ENCODE data around the gene ZC3H12A. TPM values are rescaled to one million over a fixed set of nuclear protein-coding genes. Genes with fewer than 3 reads are reported as not detected.

Gene ZC3H12A
- total RNA-seq, 2 donors from 2014 or later = 33.5 to 46.1 TPM

GRCh38 chr1:37465593-37466517 is 8.5 kb upstream of the ZC3H12A start:
- Mint-ChIP-seq H3K9me3 (no peaks in the 10 kb centered on the region), H3K27me3 (ENCODE audit: low read depth) (no peaks in the 10 kb centered on the region), H3K27ac (no peak overlapping the region), H3K4me1 (ENCODE audit: low read depth) (peaks cover 15% of the 10 kb centered on the region), H3K36me3 (ENCODE audit: insufficient read depth in 2 of 2) (no peaks in the 10 kb centered on the region), H3K4me3 (no peak overlapping the region)
- DNase-seq (no peak), ATAC-seq (replicated peaks in 1 of 2) (peak in 1 of 2 donors; percentile 70)

GRCh38 chr1:37468037-37468436 is 6.3 kb upstream of the ZC3H12A start:
- Mint-ChIP-seq H3K9me3 (no peaks in the 10 kb centered on the region), H3K36me3 (ENCODE audit: insufficient read depth in 2 of 2) (no peaks in the 10 kb centered on the region), H3K4me3 (no peak overlapping the region), H3K4me1 (ENCODE audit: low read depth) (peaks cover 35% of the 10 kb centered on the region), H3K27me3 (ENCODE audit: low read depth) (no peaks in the 10 kb centered on the region), H3K27ac (no peak overlapping the region)
- ATAC-seq (replicated peaks in 1 of 2) (no peak), DNase-seq (no peak)

- no peak for ATAC-seq (replicated peaks in 1 of 2)
- no peak overlapping the region for H3K27ac Mint-ChIP-seq
- no peaks in the 10 kb centered on the region for H3K9me3 Mint-ChIP-seq
These were observed 5.0 kb upstream of the ZC3H12A start for GRCh38 chr1:37469386-37469785.

GRCh38 chr1:37471345-37472231 is 2.8 kb upstream of the ZC3H12A start:
- Mint-ChIP-seq H3K4me3 (peak overlapping the region; percentile 87 to 91), H3K36me3 (ENCODE audit: insufficient read depth in 2 of 2) (peaks cover 7 to 8% of the 10 kb centered on the region in 2 donors), H3K27ac (peak overlapping the region; percentile 61), H3K27me3 (ENCODE audit: low read depth) (no peaks in the 10 kb centered on the region), H3K9me3 (no peaks in the 10 kb centered on the region), H3K4me1 (ENCODE audit: low read depth) (peaks cover 44% of the 10 kb centered on the region)
- ATAC-seq (replicated peaks in 1 of 2) (no peak), DNase-seq (no peak)

More at GRCh38 chr1:37469386-37469785, 5.0 kb upstream of the ZC3H12A start:
- Mint-ChIP-seq H3K4me1 (ENCODE audit: low read depth) (peaks cover 44% of the 10 kb centered on the region), H3K36me3 (ENCODE audit: insufficient read depth in 2 of 2) (no peaks in the 10 kb centered on the region), H3K27me3 (ENCODE audit: low read depth) (no peaks in the 10 kb centered on the region), H3K4me3 (peak overlapping the region in 1 of 2 donors; percentile 38)
- DNase-seq = no peak

GRCh38 chr1:37472281-37472680 is 2.1 kb upstream of the ZC3H12A start:
- H3K27me3 Mint-ChIP-seq (ENCODE audit: low read depth) = no peaks in the 10 kb centered on the region
- peak overlapping the region; percentile 87 to 91 for H3K4me3 Mint-ChIP-seq
- H3K4me1 Mint-ChIP-seq (ENCODE audit: low read depth) = peaks cover 49% of the 10 kb centered on the region
- H3K27ac Mint-ChIP-seq = peak overlapping the region; percentile 61
- no peak for DNase-seq
- H3K36me3 Mint-ChIP-seq (ENCODE audit: insufficient read depth in 2 of 2) = peaks cover 12% of the 10 kb centered on the region in 2 donors
- ATAC-seq (replicated peaks in 1 of 2) = no peak
- H3K9me3 Mint-ChIP-seq = no peaks in the 10 kb centered on the region

- Mint-ChIP-seq H3K36me3 (ENCODE audit: insufficient read depth in 2 of 2) (peaks cover 15 to 17% of the 10 kb centered on the region in 2 donors), H3K4me1 (ENCODE audit: low read depth) (peaks cover 54% of the 10 kb centered on the region), H3K27ac (peak overlapping the region; percentile 61), H3K4me3 (peak overlapping the region; percentile 87 to 91), H3K27me3 (ENCODE audit: low read depth) (no peaks in the 10 kb centered on the region), H3K9me3 (no peaks in the 10 kb centered on the region)
- DNase-seq (no peak), ATAC-seq (replicated peaks in 1 of 2) (no peak)
These were observed 1.4 kb upstream of the ZC3H12A start for GRCh38 chr1:37472994-37473393.

- no peaks in the 10 kb centered on the region for H3K27me3 Mint-ChIP-seq (ENCODE audit: low read depth)
- peak overlapping the region; percentile 64 for H3K27ac Mint-ChIP-seq
- DNase-seq (peak; percentile 39 to 41), ATAC-seq (replicated peaks in 1 of 2) (no peak)
- H3K4me1 Mint-ChIP-seq (ENCODE audit: low read depth) = peaks cover 60% of the 10 kb centered on the region
- H3K36me3 Mint-ChIP-seq (ENCODE audit: insufficient read depth in 2 of 2) = peaks cover 18 to 19% of the 10 kb centered on the region in 2 donors
- no peaks in the 10 kb centered on the region for H3K9me3 Mint-ChIP-seq
- H3K4me3 Mint-ChIP-seq = peak overlapping the region; percentile 87 to 91
These were observed 842 bp upstream of the ZC3H12A start for GRCh38 chr1:37473431-37474045.

- ATAC-seq (replicated peaks in 1 of 2) (peak in 1 of 2 donors; percentile 0), DNase-seq (peak; percentile 40 to 56)
- Mint-ChIP-seq H3K27me3 (ENCODE audit: low read depth) (no peaks in the 10 kb centered on the region), H3K36me3 (ENCODE audit: insufficient read depth in 2 of 2) (peaks cover 23 to 24% of the 10 kb centered on the region in 2 donors), H3K27ac (peak overlapping the region; percentile 90), H3K9me3 (no peaks in the 10 kb centered on the region), H3K4me3 (peak overlapping the region; percentile 85 to 91), H3K4me1 (ENCODE audit: low read depth) (peaks cover 62% of the 10 kb centered on the region)
These were observed 458 bp downstream of the ZC3H12A start for GRCh38 chr1:37474697-37475379.

- no peak for ATAC-seq (replicated peaks in 1 of 2)
- Mint-ChIP-seq H3K36me3 (ENCODE audit: insufficient read depth in 2 of 2) (peaks cover 24% of the 10 kb centered on the region in 2 donors), H3K4me1 (ENCODE audit: low read depth) (peaks cover 60% of the 10 kb centered on the region)
These were observed 1.2 kb downstream of the ZC3H12A start for GRCh38 chr1:37475380-37476086.

GRCh38 chr1:37476087-37476452 is 1.7 kb downstream of the ZC3H12A start:
- ATAC-seq (replicated peaks in 1 of 2) (no peak), DNase-seq (no peak)
- Mint-ChIP-seq H3K36me3 (ENCODE audit: insufficient read depth in 2 of 2) (peaks cover 24% of the 10 kb centered on the region in 2 donors), H3K27me3 (ENCODE audit: low read depth) (no peaks in the 10 kb centered on the region), H3K9me3 (no peaks in the 10 kb centered on the region), H3K4me3 (peak overlapping the region; percentile 85 to 91), H3K27ac (peak overlapping the region; percentile 90), H3K4me1 (ENCODE audit: low read depth) (peaks cover 61% of the 10 kb centered on the region)

More at GRCh38 chr1:37475380-37476086, 1.2 kb downstream of the ZC3H12A start:
- H3K4me3 Mint-ChIP-seq = peak overlapping the region; percentile 85 to 91
- DNase-seq = peak in 1 of 2 donors; percentile 24
- H3K27me3 Mint-ChIP-seq (ENCODE audit: low read depth) = no peaks in the 10 kb centered on the region
- H3K27ac Mint-ChIP-seq = peak overlapping the region; percentile 90
- no peaks in the 10 kb centered on the region for H3K9me3 Mint-ChIP-seq

- H3K4me3 Mint-ChIP-seq = peak overlapping the region; percentile 85 to 91
- H3K27me3 Mint-ChIP-seq (ENCODE audit: low read depth) = no peaks in the 10 kb centered on the region
- DNase-seq = no peak
- peak overlapping the region; percentile 90 for H3K27ac Mint-ChIP-seq
- peaks cover 27% of the 10 kb centered on the region in 2 donors for H3K36me3 Mint-ChIP-seq (ENCODE audit: insufficient read depth in 2 of 2)
- H3K4me1 Mint-ChIP-seq (ENCODE audit: low read depth) = peaks cover 62% of the 10 kb centered on the region
- H3K9me3 Mint-ChIP-seq = no peaks in the 10 kb centered on the region
- ATAC-seq (replicated peaks in 1 of 2) = no peak
These were observed 2.2 kb downstream of the ZC3H12A start for GRCh38 chr1:37476460-37477197.
